Measurements from ENCODE around the gene PIAS2.
A peak's percentile ranks its signal among the peaks of the same experiment; 100 is the strongest.

PIAS2 gene

GRCh38 chr18:46759890-46760289, 157.4 kb downstream of the PIAS2 start:
- Histone ChIP-seq H3K9ac (ENCODE audit: low read length) (no peak overlapping the region), H3K36me3 (ENCODE audit: control insufficient read depth, insufficient read depth, low read length, severe bottlenecking) (no peaks in the 10 kb centered on the region), H3K4me3 (ENCODE audit: low read length) (no peak overlapping the region), H3K27me3 (replicated peaks; ENCODE audit: control insufficient read depth, insufficient read depth, low read length) (peaks cover 52% of the 10 kb centered on the region), H3K4me1 (ENCODE audit: control insufficient read depth, insufficient read depth, low read length) (peaks cover 11% of the 10 kb centered on the region), H3K9me3 (ENCODE audit: control insufficient read depth, low read length) (no peaks in the 10 kb centered on the region)
- DNase-seq (ENCODE audit: low read depth): no peak

- peaks cover 11% of the 10 kb centered on the region for H3K4me1 ChIP-seq (ENCODE audit: control insufficient read depth, insufficient read depth, low read length)
Observed at GRCh38 chr18:46756559-46757201, 160.6 kb downstream of the PIAS2 start, which contains the start of gene ST8SIA5. Gene ST8SIA5, minus strand, starts transcription at chr18:46757053. Its CDS starts 545 bp downstream, at chr18:46756508.

GRCh38 chr18:46756025-46756558, 161.2 kb downstream of the PIAS2 start:
- H3K4me3 ChIP-seq (ENCODE audit: low read length): peak overlapping the region; percentile 63

More at GRCh38 chr18:46756559-46757201, 160.6 kb downstream of the PIAS2 start, which contains the start of gene ST8SIA5:
- peak within 1 kb of the TSS; percentile 63 for H3K4me3 ChIP-seq (ENCODE audit: low read length)
- no peak within 1 kb of the TSS for H3K9ac ChIP-seq (ENCODE audit: low read length)
- peaks cover 40% of the 10 kb centered on the region for H3K27me3 ChIP-seq (replicated peaks; ENCODE audit: control insufficient read depth, insufficient read depth, low read length)
- no peaks in the 10 kb centered on the region for H3K36me3 ChIP-seq (ENCODE audit: control insufficient read depth, insufficient read depth, low read length, severe bottlenecking)
- peaks cover 3% of the 10 kb centered on the region for H3K9me3 ChIP-seq (ENCODE audit: control insufficient read depth, low read length)
- DNase-seq (ENCODE audit: low read depth): no peak

GRCh38 chr18:46755315-46756024, 161.8 kb downstream of the PIAS2 start:
- H3K27me3 ChIP-seq (replicated peaks; ENCODE audit: control insufficient read depth, insufficient read depth, low read length): peaks cover 39% of the 10 kb centered on the region

More at GRCh38 chr18:46756025-46756558, 161.2 kb downstream of the PIAS2 start:
- H3K27me3 ChIP-seq (replicated peaks; ENCODE audit: control insufficient read depth, insufficient read depth, low read length): peaks cover 39% of the 10 kb centered on the region
- DNase-seq (ENCODE audit: low read depth): no peak
- peaks cover 11% of the 10 kb centered on the region for H3K4me1 ChIP-seq (ENCODE audit: control insufficient read depth, insufficient read depth, low read length)
- H3K36me3 ChIP-seq (ENCODE audit: control insufficient read depth, insufficient read depth, low read length, severe bottlenecking): no peaks in the 10 kb centered on the region
- peaks cover 3% of the 10 kb centered on the region for H3K9me3 ChIP-seq (ENCODE audit: control insufficient read depth, low read length)
- H3K9ac ChIP-seq (ENCODE audit: low read length): no peak overlapping the region

GRCh38 chr18:46754661-46755292, 162.5 kb downstream of the PIAS2 start:
- Histone ChIP-seq H3K9ac (ENCODE audit: low read length) (no peak overlapping the region), H3K27me3 (replicated peaks; ENCODE audit: control insufficient read depth, insufficient read depth, low read length) (peaks cover 33% of the 10 kb centered on the region), H3K36me3 (ENCODE audit: control insufficient read depth, insufficient read depth, low read length, severe bottlenecking) (no peaks in the 10 kb centered on the region), H3K4me3 (ENCODE audit: low read length) (no peak overlapping the region), H3K9me3 (ENCODE audit: control insufficient read depth, low read length) (peaks cover 3% of the 10 kb centered on the region), H3K4me1 (ENCODE audit: control insufficient read depth, insufficient read depth, low read length) (peaks cover 11% of the 10 kb centered on the region)
- no peak for DNase-seq (ENCODE audit: low read depth)

More at GRCh38 chr18:46755315-46756024, 161.8 kb downstream of the PIAS2 start:
- Histone ChIP-seq H3K9me3 (ENCODE audit: control insufficient read depth, low read length) (peaks cover 3% of the 10 kb centered on the region), H3K36me3 (ENCODE audit: control insufficient read depth, insufficient read depth, low read length, severe bottlenecking) (no peaks in the 10 kb centered on the region), H3K4me1 (ENCODE audit: control insufficient read depth, insufficient read depth, low read length) (peaks cover 11% of the 10 kb centered on the region), H3K4me3 (ENCODE audit: low read length) (no peak overlapping the region), H3K9ac (ENCODE audit: low read length) (no peak overlapping the region)
- DNase-seq (ENCODE audit: low read depth): no peak

GRCh38 chr18:46754188-46754587, 163.1 kb downstream of the PIAS2 start:
- peaks cover 3% of the 10 kb centered on the region for H3K9me3 ChIP-seq (ENCODE audit: control insufficient read depth, low read length)
- no peak overlapping the region for H3K4me3 ChIP-seq (ENCODE audit: low read length)
- peaks cover 11% of the 10 kb centered on the region for H3K4me1 ChIP-seq (ENCODE audit: control insufficient read depth, insufficient read depth, low read length)
- peaks cover 27% of the 10 kb centered on the region for H3K27me3 ChIP-seq (replicated peaks; ENCODE audit: control insufficient read depth, insufficient read depth, low read length)
- H3K36me3 ChIP-seq (ENCODE audit: control insufficient read depth, insufficient read depth, low read length, severe bottlenecking): no peaks in the 10 kb centered on the region
- no peak for DNase-seq (ENCODE audit: low read depth)
- H3K9ac ChIP-seq (ENCODE audit: low read length): no peak overlapping the region

Data from adipocyte (in vitro differentiated cells).